Hepatocyte (in vitro differentiated cells): ENCODE data around the gene CTNNA3. TPM values are rescaled to one million over a fixed set of nuclear protein-coding genes. Genes with fewer than 3 reads are reported as not detected.

ENCODE experiments used
- DNase-seq: peaks from one replicate; pipeline ENCODE4 v3.0.0-alpha.2; 2016; ENCODE audit warnings: low spot score
- H2AFZ ChIP-seq: fragments of 200-600 bp; sonication (generic); 2 replicates; pipeline ENCODE4 v1.6.0; 2016; ENCODE audit warnings: antibody characterized with exemption, mild to moderate bottlenecking
- H3K27ac ChIP-seq: fragments of 200-600 bp; sonication (generic); 2 replicates; pipeline ENCODE4 v1.5.1; 2016; ENCODE audit warnings: mild to moderate bottlenecking
- H3K27me3 ChIP-seq: fragments of 200-600 bp; sonication (generic); 2 replicates; pipeline ENCODE4 v1.6.1; 2016
- H3K36me3 ChIP-seq: fragments of 200-600 bp; sonication (generic); replicated peaks from 2 replicates; pipeline ENCODE4 v1.5.1; 2016; ENCODE audit warnings: low read depth; ENCODE audit not compliant: insufficient read depth
- H3K4me1 ChIP-seq: fragments of 200-600 bp; sonication (generic); 2 replicates; pipeline ENCODE4 v1.5.1; 2016; ENCODE audit warnings: mild to moderate bottlenecking, moderate library complexity; ENCODE audit not compliant: insufficient read depth
- H3K4me2 ChIP-seq: fragments of 200-600 bp; sonication (generic); 2 replicates; pipeline ENCODE4 v1.6.0; 2016
- H3K4me3 ChIP-seq: fragments of 200-600 bp; sonication (generic); 2 replicates; pipeline ENCODE4 v1.5.1; 2016; ENCODE audit warnings: mild to moderate bottlenecking
- H3K79me2 ChIP-seq: fragments of 200-600 bp; sonication (generic); 2 replicates; pipeline ENCODE4 v1.6.0; 2017; ENCODE audit warnings: mild to moderate bottlenecking
- H3K9me2 ChIP-seq: fragments of 200-600 bp; sonication (generic); replicated peaks from 2 replicates; pipeline ENCODE4 v1.6.0; 2017; ENCODE audit warnings: mild to moderate bottlenecking; ENCODE audit not compliant: insufficient read depth
- H3K9me3 ChIP-seq: fragments of 200-600 bp; sonication (generic); 2 replicates; pipeline ENCODE4 v1.5.1; 2016; ENCODE audit warnings: low read depth, mild to moderate bottlenecking
- H4K20me1 ChIP-seq: fragments of 200-600 bp; sonication (generic); 2 replicates; pipeline ENCODE4 v1.6.0; 2016; ENCODE audit warnings: mild to moderate bottlenecking; ENCODE audit not compliant: insufficient read depth, poor library complexity, severe bottlenecking
- EZH2 ChIP-seq: fragments of 200-600 bp; sonication (generic); IDR thresholded peaks from 2 replicates; pipeline ENCODE4 v1.6.1; 2016; ENCODE audit warnings: antibody characterized with exemption, mild to moderate bottlenecking, borderline replicate concordance
- EZH2phosphoT487 ChIP-seq: fragments of 200-600 bp; sonication (generic); IDR thresholded peaks from one replicate; pipeline ENCODE4 v1.6.1; 2018; ENCODE audit warnings: antibody characterized with exemption, mild to moderate bottlenecking, low read depth, moderate library complexity; ENCODE audit not compliant: unreplicated experiment, severe bottlenecking
- WGBS: methylation state at CpG from one replicate; pipeline ENCODE4 v1.1.6; 2016; ENCODE audit warnings: low lambda C conversion rate; ENCODE audit errors: missing lambda C conversion rate; 5-methylcytosine and 5-hydroxymethylcytosine counted together
- polyA plus RNA-seq: library from polyadenylated mRNA; unstranded; fragments of >200 nt; fragmentation: Nextera tagmentation; extraction: Ambion mirVana; gene quantifications from 2 replicates; pipeline ENCODE4 v1.2.1, GENCODE V29; 2016
- total RNA-seq: library from RNA; depleted of rRNA; stranded (reverse); fragments of >200 nt; gene quantifications from 2 replicates; pipeline ENCODE4 v1.2.3, GENCODE V29; 2014
- TF ChIP-seq, protein P1 (sequence below): fragments of 200-600 bp; sonication (generic); IDR thresholded peaks from 2 replicates; pipeline ENCODE4 v1.5.1; 2016; ENCODE audit warnings: antibody characterized with exemption, mild to moderate bottlenecking; ENCODE audit not compliant: poor library complexity

The CTNNA3 gene
- total and polyA plus RNA-seq, 2 experiments from 2014 or later: 12.9 to 25.9 TPM

DNA sequence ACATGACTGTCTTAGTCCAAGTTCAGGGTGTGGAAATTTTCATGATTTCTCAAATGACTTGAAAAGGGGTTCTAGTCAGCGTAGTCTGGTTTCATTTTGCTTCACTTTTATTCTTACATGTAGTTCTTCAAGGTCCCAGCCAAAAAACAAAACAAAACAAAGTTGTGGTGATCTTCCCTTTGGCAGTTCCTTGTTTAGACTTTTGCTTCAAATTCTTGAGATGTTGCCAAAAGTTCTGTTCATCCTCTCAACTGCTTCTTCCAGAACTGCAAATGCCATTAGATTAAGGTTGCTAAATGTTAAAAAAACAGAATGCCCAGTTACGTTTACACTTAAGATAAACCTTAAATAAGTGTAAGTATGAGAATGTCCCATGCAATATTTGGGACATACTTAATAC lies 1140.9 kb downstream of the CTNNA3 start:
- Histone ChIP-seq H3K27ac (no peak overlapping the region), H3K79me2 (no peaks in the 10 kb centered on the region), H3K36me3 (no peaks in the 10 kb centered on the region), H3K4me1 (no peaks in the 10 kb centered on the region), H3K9me3 (no peaks in the 10 kb centered on the region), H3K27me3 (no peaks in the 10 kb centered on the region), H3K4me3 (no peak overlapping the region), H4K20me1 (no peaks in the 10 kb centered on the region), H2AFZ (no peak overlapping the region), H3K9me2 (no peaks in the 10 kb centered on the region), H3K4me2 (no peak overlapping the region)
- TF ChIP-seq, protein P1, sequence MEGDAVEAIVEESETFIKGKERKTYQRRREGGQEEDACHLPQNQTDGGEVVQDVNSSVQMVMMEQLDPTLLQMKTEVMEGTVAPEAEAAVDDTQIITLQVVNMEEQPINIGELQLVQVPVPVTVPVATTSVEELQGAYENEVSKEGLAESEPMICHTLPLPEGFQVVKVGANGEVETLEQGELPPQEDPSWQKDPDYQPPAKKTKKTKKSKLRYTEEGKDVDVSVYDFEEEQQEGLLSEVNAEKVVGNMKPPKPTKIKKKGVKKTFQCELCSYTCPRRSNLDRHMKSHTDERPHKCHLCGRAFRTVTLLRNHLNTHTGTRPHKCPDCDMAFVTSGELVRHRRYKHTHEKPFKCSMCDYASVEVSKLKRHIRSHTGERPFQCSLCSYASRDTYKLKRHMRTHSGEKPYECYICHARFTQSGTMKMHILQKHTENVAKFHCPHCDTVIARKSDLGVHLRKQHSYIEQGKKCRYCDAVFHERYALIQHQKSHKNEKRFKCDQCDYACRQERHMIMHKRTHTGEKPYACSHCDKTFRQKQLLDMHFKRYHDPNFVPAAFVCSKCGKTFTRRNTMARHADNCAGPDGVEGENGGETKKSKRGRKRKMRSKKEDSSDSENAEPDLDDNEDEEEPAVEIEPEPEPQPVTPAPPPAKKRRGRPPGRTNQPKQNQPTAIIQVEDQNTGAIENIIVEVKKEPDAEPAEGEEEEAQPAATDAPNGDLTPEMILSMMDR: no peak
- DNase-seq: no peak
- 68% methylated on average over 2 of the region's 2 CpGs for WGBS

DNA sequence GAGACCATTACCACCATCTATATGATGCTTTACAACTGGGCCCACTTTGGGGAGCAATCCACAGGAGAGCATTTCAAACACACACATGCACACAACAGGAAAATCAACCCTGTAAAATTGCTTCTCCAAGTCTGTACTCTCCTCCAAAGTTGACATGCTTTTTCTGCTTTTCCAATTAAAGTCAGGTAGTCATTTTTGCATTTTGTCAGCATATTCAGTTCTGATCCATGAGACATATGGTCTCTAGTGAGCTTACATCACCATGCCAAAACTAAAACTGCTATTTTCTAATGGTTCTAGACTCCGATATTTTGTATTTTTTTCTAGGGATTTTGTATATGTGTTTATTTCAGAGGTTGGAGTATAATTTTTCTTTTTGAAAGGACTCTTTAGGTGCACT lies 1143.7 kb downstream of the CTNNA3 start:
- WGBS: 97% methylated on average over 1 of the region's 1 CpG
- H3K4me3 ChIP-seq: no peak overlapping the region
- DNase-seq: no peak

GRCh38 chr10:66550351-66550750 lies 1145.6 kb downstream of the CTNNA3 start:
- Histone ChIP-seq H4K20me1 (no peaks in the 10 kb centered on the region), H3K9me3 (no peaks in the 10 kb centered on the region), H3K79me2 (no peaks in the 10 kb centered on the region), H3K4me1 (no peaks in the 10 kb centered on the region), H3K36me3 (no peaks in the 10 kb centered on the region), H3K9me2 (no peaks in the 10 kb centered on the region), H3K27me3 (no peaks in the 10 kb centered on the region), H3K4me2 (no peak overlapping the region), H2AFZ (no peak overlapping the region), H3K27ac (no peak overlapping the region), H3K4me3 (no peak overlapping the region)
- no peak for DNase-seq
- TF ChIP-seq EZH2: no peak
- no peak for TF ChIP-seq EZH2phosphoT487
- TF ChIP-seq, protein P1: no peak
- WGBS: 73% methylated on average over 3 of the region's 3 CpGs

More for the DNA sequence above, 1143.7 kb downstream of the CTNNA3 start:
- Histone ChIP-seq H2AFZ (no peak overlapping the region), H3K4me2 (no peak overlapping the region), H3K36me3 (no peaks in the 10 kb centered on the region), H3K9me3 (no peaks in the 10 kb centered on the region), H3K79me2 (no peaks in the 10 kb centered on the region), H3K4me1 (no peaks in the 10 kb centered on the region), H3K27ac (no peak overlapping the region), H4K20me1 (no peaks in the 10 kb centered on the region), H3K9me2 (no peaks in the 10 kb centered on the region), H3K27me3 (no peaks in the 10 kb centered on the region)
- TF ChIP-seq EZH2phosphoT487 (no peak), EZH2 (no peak)
- TF ChIP-seq, protein P1: no peak

DNA sequence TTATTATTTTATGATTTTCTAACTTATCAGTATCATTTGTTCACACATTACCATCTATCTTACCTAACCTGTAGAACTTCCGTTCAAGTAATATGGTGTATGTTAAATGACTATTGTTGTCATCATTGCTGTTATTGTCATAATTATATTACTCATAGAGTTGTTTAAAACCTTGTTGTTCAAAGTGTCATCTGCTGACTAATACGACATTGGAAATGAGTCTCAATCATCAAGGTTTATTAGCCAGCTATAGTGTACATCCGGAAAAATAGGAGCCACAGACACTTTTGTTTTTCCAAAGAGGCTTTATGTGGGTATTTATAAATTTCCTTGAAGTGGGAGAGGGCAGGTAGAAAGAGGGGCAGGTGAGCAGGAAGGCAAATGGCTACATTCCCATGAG lies 1157.1 kb downstream of the CTNNA3 start:
- no peaks in the 10 kb centered on the region for H3K4me1 ChIP-seq
- H3K4me2 ChIP-seq: peak overlapping the region; percentile 45
- no peak overlapping the region for H3K27ac ChIP-seq
- no peaks in the 10 kb centered on the region for H3K27me3 ChIP-seq
- no peaks in the 10 kb centered on the region for H3K79me2 ChIP-seq
- DNase-seq: no peak
- TF ChIP-seq, protein P1: no peak
- TF ChIP-seq EZH2 (no peak), EZH2phosphoT487 (no peak)
- H4K20me1 ChIP-seq: no peaks in the 10 kb centered on the region
- 81% methylated on average over 3 of the region's 3 CpGs for WGBS
- no peak overlapping the region for H3K4me3 ChIP-seq
- no peaks in the 10 kb centered on the region for H3K9me2 ChIP-seq
- H3K9me3 ChIP-seq: no peaks in the 10 kb centered on the region
- H3K36me3 ChIP-seq: no peaks in the 10 kb centered on the region
- no peak overlapping the region for H2AFZ ChIP-seq
